HEK293T (cell line): ENCODE data around the gene MAP6D1.
"Not testable (repeated sequence)": the region's sequence is repeated elsewhere in the genome, so short reads cannot be mapped to it uniquely, and the experiment has no call there.

ENCODE experiments used
- CTCF ChIA-PET: fragments of 350-600 bp; formaldehyde crosslinking; extraction: SDS; loops from one replicate; lab custom pipeline; 2021; ENCODE audit warnings: antibody characterized with exemption, inconsistent platforms; lab: Yijun Ruan, JAX
- POLR2A ChIA-PET: fragments of 350-600 bp; formaldehyde crosslinking; extraction: SDS; loops from one replicate; lab custom pipeline; 2020; ENCODE audit warnings: antibody characterized with exemption, inconsistent platforms; lab: Yijun Ruan, JAX
- DNase-seq: peaks from one replicate; pipeline ENCODE4 v3.0.0; 2012; ENCODE audit warnings: mixed read lengths; ENCODE audit errors: extremely low spot score
- ARNT ChIP-seq: fragments of 450-650 bp; IDR thresholded peaks from 2 replicates; pipeline ENCODE4 v1.6.1; 2017; ENCODE audit warnings: mild to moderate bottlenecking
- BHLHE40 ChIP-seq: fragments of 450-650 bp; IDR thresholded peaks from 2 replicates; pipeline ENCODE4 v1.6.1; 2016; ENCODE audit warnings: mild to moderate bottlenecking, moderate library complexity, borderline replicate concordance
- CTBP1 ChIP-seq: fragments of 450-650 bp; IDR thresholded peaks from 2 replicates; pipeline ENCODE4 v1.6.1; 2016; ENCODE audit warnings: borderline replicate concordance
- ELF4 ChIP-seq: fragments of 450-650 bp; IDR thresholded peaks from 2 replicates; pipeline ENCODE4 v1.6.1; 2017; ENCODE audit warnings: antibody characterized with exemption
- FOXA1 ChIP-seq: fragments of 450-650 bp; IDR thresholded peaks from 2 replicates; pipeline ENCODE4 v1.6.1; 2016; ENCODE audit warnings: mild to moderate bottlenecking
- FOXK2 ChIP-seq: fragments of 450-650 bp; IDR thresholded peaks from 2 replicates; pipeline ENCODE4 v1.6.1; 2016; ENCODE audit warnings: mild to moderate bottlenecking
- FOXM1 ChIP-seq: fragments of 450-650 bp; IDR thresholded peaks from 2 replicates; pipeline ENCODE4 v1.6.1; 2017; ENCODE audit warnings: mild to moderate bottlenecking, borderline replicate concordance
- HDGF ChIP-seq: fragments of 450-650 bp; IDR thresholded peaks from 2 replicates; pipeline ENCODE4 v1.6.1; 2017; ENCODE audit warnings: antibody characterized with exemption, borderline replicate concordance
- L3MBTL2 ChIP-seq: fragments of 450-650 bp; conservative IDR thresholded peaks from 2 replicates; pipeline ENCODE4 v1.6.1; 2016; ENCODE audit warnings: mild to moderate bottlenecking
- LEF1 ChIP-seq: fragments of 450-650 bp; IDR thresholded peaks from 2 replicates; pipeline ENCODE4 v1.6.1; 2017; ENCODE audit warnings: mild to moderate bottlenecking, borderline replicate concordance
- NFRKB ChIP-seq: fragments of 450-650 bp; IDR thresholded peaks from 2 replicates; pipeline ENCODE4 v1.6.1; 2016; ENCODE audit warnings: mild to moderate bottlenecking, moderate library complexity
- PKNOX1 ChIP-seq: fragments of 450-650 bp; IDR thresholded peaks from 2 replicates; pipeline ENCODE4 v1.6.1; 2016
- SP1 ChIP-seq: fragments of 450-650 bp; IDR thresholded peaks from 2 replicates; pipeline ENCODE4 v1.6.1; 2017
- SUZ12 ChIP-seq: fragments of 450-650 bp; IDR thresholded peaks from 2 replicates; pipeline ENCODE4 v1.6.1; 2016; ENCODE audit warnings: mild to moderate bottlenecking
- TARDBP ChIP-seq: fragments of 450-650 bp; IDR thresholded peaks from 2 replicates; pipeline ENCODE4 v1.6.1; 2016
- ZNF384 ChIP-seq: fragments of 450-650 bp; IDR thresholded peaks from 2 replicates; pipeline ENCODE4 v1.6.1; 2016

MAP6D1 gene

GRCh38 chr3:183777016-183777618 is 48.3 kb downstream of the MAP6D1 start:
- no peak for DNase-seq
- ChIA-PET CTCF (no interaction called here), POLR2A (interaction anchor here (0.6 kb wide), 1 partner anchor 33 kb away, joined by 4 read pairs; no protein-coding TSS in a partner anchor)
- TF ChIP-seq LEF1 (no peak), FOXA1 (no peak), ZNF384 (no peak), ARNT (no peak), FOXM1 (no peak), L3MBTL2 (no peak), TARDBP (no peak), BHLHE40 (no peak), CTBP1 (no peak), NFRKB (no peak)

DNA sequence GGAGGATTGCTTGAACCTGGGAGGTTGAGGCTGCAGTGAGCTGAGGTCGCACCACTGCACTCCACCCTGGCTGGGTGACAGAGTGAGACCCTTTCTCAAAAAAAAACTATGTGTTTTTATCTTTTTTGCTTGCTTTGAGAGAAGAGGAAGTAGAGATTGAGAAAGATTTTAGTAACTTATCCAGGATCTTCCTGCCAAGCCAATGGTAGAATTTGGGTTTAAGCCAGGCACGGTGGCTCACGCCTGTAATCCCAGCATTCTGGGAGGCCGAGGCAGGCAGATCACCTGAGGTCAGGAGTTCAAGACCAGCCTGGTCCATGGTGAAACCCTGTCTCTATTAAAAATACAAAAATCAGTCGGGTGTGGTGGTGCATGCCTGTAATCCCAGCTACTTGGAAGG is 48.9 kb downstream of the MAP6D1 start:
- POLR2A ChIA-PET, DNase-seq, CTCF ChIA-PET: not testable (repeated sequence)

- DNase-seq, result no peak
- POLR2A ChIA-PET, result no interaction called here
- CTCF ChIA-PET, result no interaction called here
- no peak for TF ChIP-seq ZNF384
- no peak for TF ChIP-seq FOXA1
- no peak for TF ChIP-seq NFRKB
- TF ChIP-seq LEF1, result no peak
- no peak for TF ChIP-seq L3MBTL2
- no peak for TF ChIP-seq BHLHE40
- TF ChIP-seq HDGF, result no peak
These were observed 49.6 kb downstream of the MAP6D1 start for GRCh38 chr3:183775781-183776180.

GRCh38 chr3:183774631-183775030 is 50.7 kb downstream of the MAP6D1 start:
- no peak for DNase-seq
- CTCF ChIA-PET, result no interaction called here
- POLR2A ChIA-PET, result no interaction called here
- no peak for TF ChIP-seq FOXM1
- TF ChIP-seq ZNF384, result no peak
- TF ChIP-seq L3MBTL2, result no peak
- TF ChIP-seq NFRKB, result no peak
- TF ChIP-seq ELF4, result no peak
- no peak for TF ChIP-seq ARNT
- no peak for TF ChIP-seq LEF1
- TF ChIP-seq BHLHE40, result no peak
- no peak for TF ChIP-seq TARDBP
- no peak for TF ChIP-seq SP1
- TF ChIP-seq PKNOX1, result no peak
- TF ChIP-seq FOXK2, result no peak
- TF ChIP-seq SUZ12, result no peak
- TF ChIP-seq HDGF, result no peak
- TF ChIP-seq FOXA1, result no peak
- no peak for TF ChIP-seq CTBP1

- no peak for TF ChIP-seq ELF4
- TF ChIP-seq SP1, result no peak
- no peak for TF ChIP-seq L3MBTL2
- TF ChIP-seq PKNOX1, result no peak
- no peak for TF ChIP-seq ARNT
- no peak for TF ChIP-seq FOXK2
- TF ChIP-seq SUZ12, result no peak
- no peak for TF ChIP-seq HDGF
- TF ChIP-seq CTBP1, result no peak
- no peak for TF ChIP-seq BHLHE40
- no peak for TF ChIP-seq NFRKB
- TF ChIP-seq FOXM1, result no peak
- ChIA-PET POLR2A (no interaction called here), CTCF (no interaction called here)
- no peak for DNase-seq
These were observed 55.9 kb downstream of the MAP6D1 start for GRCh38 chr3:183769453-183769852.

- ChIA-PET POLR2A (no interaction called here), CTCF (no interaction called here)
- no peak for DNase-seq
- no peak for TF ChIP-seq SUZ12
- TF ChIP-seq PKNOX1, result no peak
- TF ChIP-seq SP1, result no peak
- no peak for TF ChIP-seq BHLHE40
- no peak for TF ChIP-seq HDGF
- no peak for TF ChIP-seq LEF1
- TF ChIP-seq FOXM1, result no peak
- no peak for TF ChIP-seq FOXA1
- TF ChIP-seq FOXK2, result no peak
- no peak for TF ChIP-seq NFRKB
- TF ChIP-seq CTBP1, result no peak
- no peak for TF ChIP-seq L3MBTL2
- no peak for TF ChIP-seq TARDBP
- TF ChIP-seq ELF4, result no peak
- no peak for TF ChIP-seq ARNT
These were observed 57.3 kb downstream of the MAP6D1 start for GRCh38 chr3:183768114-183768513.
